HepG2 (cell line): ENCODE measurements around the gene PRDX6.

Experiments
- CTCF ChIP-seq: sonication (generic); formaldehyde crosslinking; IDR thresholded peaks from 2 replicates; pipeline ENCODE4 v1.5.0; 2020; ENCODE audit warnings: mild to moderate bottlenecking, missing genetic modification reagents, moderate library complexity
- NFATC3 ChIP-seq: sonication (generic); formaldehyde crosslinking; IDR thresholded peaks from 2 replicates; pipeline ENCODE4 v1.5.1; 2020; ENCODE audit warnings: mild to moderate bottlenecking, missing genetic modification reagents
- RAD21 ChIP-seq: fragments of 450-650 bp; formaldehyde crosslinking; IDR thresholded peaks from 2 replicates; pipeline ENCODE4 v1.5.0; 2020; ENCODE audit warnings: mild to moderate bottlenecking
- SSRP1 ChIP-seq: IDR thresholded peaks from 2 replicates; pipeline ENCODE4 v1.6.1; 2016; ENCODE audit warnings: control low read depth
- ZBTB20 ChIP-seq: sonication (generic); formaldehyde crosslinking; IDR thresholded peaks from 2 replicates; pipeline ENCODE4 v1.8.1; 2023; ENCODE audit warnings: missing genetic modification reagents, low read depth, mild to moderate bottlenecking, borderline replicate concordance
- ZNF317 ChIP-seq: sonication (generic); formaldehyde crosslinking; IDR thresholded peaks from 2 replicates; pipeline ENCODE4 v1.5.0; 2020; ENCODE audit warnings: mild to moderate bottlenecking, missing genetic modification reagents
- ZNF431 ChIP-seq: sonication (generic); formaldehyde crosslinking; IDR thresholded peaks from 2 replicates; pipeline ENCODE4 v1.9.0; 2022; ENCODE audit warnings: missing genetic modification reagents, low read depth, mild to moderate bottlenecking, borderline replicate concordance
- ZNF746 ChIP-seq: sonication (generic); formaldehyde crosslinking; IDR thresholded peaks from 2 replicates; pipeline ENCODE4 v1.8.0; 2022; ENCODE audit warnings: mild to moderate bottlenecking, missing genetic modification reagents

- TF ChIP-seq RAD21 (CRISPR knock-in tag), result no peak
- no peak for TF ChIP-seq SSRP1 (CRISPR knock-in tag)
- TF ChIP-seq ZNF317 (CRISPR knock-in tag), result no peak
- TF ChIP-seq ZNF431 (CRISPR knock-in tag), result no peak
- TF ChIP-seq NFATC3 (CRISPR knock-in tag), result no peak
- no peak for TF ChIP-seq ZBTB20 (CRISPR knock-in tag)
- no peak for TF ChIP-seq CTCF (CRISPR knock-in tag)
- no peak for TF ChIP-seq ZNF746 (CRISPR knock-in tag)
Observed at GRCh38 chr1:173453982-173454381, 23.2 kb upstream of the PRDX6 start.
